Stimulated activated CD8-positive, alpha-beta memory T cell treated with anti-CD3 and anti-CD28 coated beads, Interleukin-15, amount 100 ng/mL, for 4 hours (primary cell): ENCODE results near the gene BBS9.

Experiments used
- DNase-seq, 2 donors: peaks; one replicate each; pipeline ENCODE4 v3.0.0-alpha.2; 2020; ENCODE audit warnings: low read depth in 2 of 2

The BBS9 gene

DNA sequence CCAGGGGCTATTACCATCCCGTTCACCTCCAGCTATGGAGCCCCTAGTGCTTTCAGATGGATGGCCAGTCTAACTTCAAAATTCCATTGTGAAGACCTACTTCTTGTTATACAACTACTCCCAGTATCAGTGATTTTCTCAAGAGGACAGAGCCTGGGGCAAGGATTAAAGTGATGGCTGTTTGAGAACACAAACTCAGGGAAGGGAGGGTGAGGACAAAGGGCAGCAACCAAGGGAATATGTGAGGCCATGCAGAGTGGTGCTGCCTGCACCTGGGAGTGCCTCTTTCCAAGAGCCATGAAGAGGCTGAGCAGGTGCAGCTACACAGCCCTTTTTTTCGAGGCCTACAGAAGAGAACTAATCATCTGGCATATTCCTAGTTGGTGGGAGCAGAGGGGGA lies 472.5 kb downstream of the BBS9 start:
- DNase-seq, result no peak

DNA sequence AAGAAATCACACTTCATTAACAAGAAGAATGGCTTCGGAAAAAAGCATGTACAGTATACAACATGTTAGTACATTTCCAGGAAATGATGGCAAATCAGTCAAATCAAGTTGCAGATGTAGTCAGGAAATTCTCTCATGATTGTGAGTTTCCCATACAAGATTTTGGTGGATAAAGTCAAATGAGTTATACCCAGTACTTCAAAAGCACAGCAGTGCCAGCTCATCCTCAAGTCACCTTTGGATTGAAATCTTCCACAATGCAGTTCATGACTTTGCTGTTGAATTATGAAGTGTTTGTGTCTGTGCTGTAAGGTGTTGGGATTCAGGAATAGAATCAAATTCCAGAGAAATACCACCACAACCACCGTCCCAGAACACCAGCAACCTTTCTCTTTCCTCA lies 474.7 kb downstream of the BBS9 start:
- no peak for DNase-seq

- DNase-seq, result no peak
Observed at GRCh38 chr7:33610918-33611317, 481.6 kb downstream of the BBS9 start.

DNA sequence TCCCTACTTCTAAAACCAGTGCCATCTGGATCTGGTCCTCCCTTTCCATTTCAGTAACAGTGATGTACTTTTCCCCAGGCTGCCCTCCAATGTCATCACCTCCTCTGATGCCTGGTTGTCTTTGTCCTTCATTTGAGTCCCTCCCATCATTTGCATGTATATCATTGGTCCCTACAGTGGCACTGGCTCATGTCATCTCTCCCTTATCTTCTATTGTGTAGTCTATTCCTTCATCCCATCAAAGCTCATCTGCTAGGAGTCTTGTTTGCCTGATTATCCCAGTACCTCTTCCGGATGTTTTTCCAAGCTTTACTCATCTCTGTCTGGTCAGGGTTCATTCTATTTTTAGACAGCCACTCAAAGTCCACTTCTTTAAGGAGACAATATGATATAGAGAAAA lies 483.1 kb downstream of the BBS9 start:
- DNase-seq, result no peak

DNA sequence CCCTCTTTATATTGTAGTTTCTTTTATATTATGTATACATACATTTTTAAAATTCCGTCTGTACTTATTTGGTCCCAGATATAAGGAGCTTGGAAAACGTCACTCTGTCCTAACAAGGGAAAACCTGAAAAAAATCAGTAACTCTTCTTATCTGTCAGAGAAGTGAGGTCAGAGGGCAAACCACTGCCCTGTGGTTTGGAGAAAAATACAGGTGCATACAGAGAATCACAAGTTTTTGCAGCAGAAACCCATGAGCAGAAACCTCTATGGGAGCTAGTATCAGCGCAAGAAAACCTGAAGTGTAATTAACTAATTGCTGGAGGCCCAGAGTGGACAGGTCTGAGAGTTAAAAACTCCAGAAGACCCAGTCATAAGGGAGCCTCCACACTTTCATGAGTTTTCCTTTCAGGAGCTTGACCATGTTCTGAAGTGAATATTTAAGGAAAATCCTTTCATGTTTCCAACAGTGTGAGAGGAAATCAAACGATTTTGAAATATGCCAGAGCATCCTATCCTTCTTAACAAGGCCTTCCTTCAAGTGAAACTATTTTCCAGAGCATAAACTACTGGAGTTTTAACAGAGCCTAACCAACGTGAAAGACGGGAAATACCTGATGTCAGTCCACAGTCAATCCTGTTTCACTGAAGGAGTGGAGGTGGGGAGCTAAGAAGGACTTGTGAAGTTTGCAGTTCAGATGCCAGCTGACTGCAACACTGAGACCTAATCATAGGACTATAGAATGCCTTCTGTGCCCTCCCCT lies 485.2 kb downstream of the BBS9 start:
- DNase-seq, result no peak

- DNase-seq, result no peak
Observed at GRCh38 chr7:33616752-33617151, 487.4 kb downstream of the BBS9 start.

DNA sequence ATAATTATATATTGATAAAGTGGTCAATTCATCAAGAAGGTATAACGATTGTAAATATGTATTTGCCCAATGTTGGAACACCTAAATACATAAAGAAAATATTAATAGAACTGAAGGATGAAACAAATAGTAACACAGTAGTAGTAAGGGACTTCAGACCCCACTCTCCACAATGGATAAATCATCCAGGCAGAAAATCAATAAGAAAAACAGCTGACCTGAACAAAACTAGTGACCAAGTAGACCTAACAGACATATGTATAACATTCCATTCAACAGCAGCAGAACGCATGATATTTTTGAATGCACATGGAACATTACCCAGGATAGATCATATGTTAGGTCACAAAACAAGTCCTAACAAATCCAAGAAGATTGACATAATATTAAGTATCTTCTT lies 489.9 kb downstream of the BBS9 start:
- DNase-seq, result no peak

DNA sequence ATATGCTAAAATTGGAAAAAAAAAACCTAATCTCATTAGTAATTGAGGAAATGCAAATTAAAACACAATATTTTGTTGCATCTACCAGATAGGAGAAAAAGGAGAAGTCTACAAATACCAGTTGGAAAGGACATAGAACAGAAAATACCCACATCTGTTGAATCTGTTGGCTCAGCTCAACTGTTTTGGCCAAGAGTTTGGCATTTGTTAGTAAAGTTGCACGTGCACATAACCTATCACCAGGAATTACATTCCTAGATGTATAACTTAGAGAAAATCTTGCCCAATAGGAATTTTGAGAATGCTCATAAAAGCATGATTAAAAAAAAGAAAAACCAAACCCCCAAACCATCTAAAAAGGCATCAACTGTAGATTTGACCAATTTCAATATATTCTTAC lies 493.9 kb downstream of the BBS9 start:
- no peak for DNase-seq

DNA sequence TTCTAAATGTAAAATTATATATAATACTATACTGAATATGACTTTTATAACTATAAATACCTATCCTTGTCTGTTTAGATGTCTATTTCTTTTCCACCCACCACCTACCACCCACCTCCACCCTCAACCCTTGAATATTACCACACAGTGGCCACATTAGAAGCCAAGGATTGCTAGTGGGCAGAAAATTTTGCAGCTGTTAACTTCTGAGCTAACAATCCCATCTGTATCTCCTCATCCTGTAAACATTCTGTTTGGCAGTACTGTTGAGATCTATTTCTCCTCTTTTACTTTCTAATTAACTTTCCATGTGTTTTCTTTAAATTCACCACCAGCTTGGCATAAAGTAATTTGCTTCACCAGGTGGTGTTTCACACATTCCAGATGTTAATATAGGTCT lies 494.9 kb downstream of the BBS9 start:
- no peak for DNase-seq

DNA sequence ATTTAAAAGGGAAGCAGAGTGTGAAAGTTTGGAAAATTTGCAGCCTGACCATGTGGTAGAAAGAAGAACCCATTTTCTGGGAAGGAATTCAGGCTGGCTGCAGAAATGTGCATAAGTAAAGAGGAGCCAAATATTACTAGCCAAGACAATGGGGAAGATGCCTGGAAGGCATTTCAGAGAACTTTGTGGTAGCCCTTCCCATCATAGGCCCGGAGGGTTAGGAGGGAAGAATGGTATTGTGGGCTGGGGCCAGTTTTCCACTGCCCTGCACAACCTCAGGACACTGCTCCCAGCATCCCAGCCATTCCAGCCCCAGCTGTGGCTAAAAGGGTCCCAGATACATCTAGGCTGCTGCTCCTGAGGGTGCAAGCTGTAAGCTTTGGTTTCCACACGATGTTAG lies 497.5 kb downstream of the BBS9 start:
- no peak for DNase-seq

GRCh38 chr7:33627741-33628140 lies 498.4 kb downstream of the BBS9 start:
- no peak for DNase-seq

DNA sequence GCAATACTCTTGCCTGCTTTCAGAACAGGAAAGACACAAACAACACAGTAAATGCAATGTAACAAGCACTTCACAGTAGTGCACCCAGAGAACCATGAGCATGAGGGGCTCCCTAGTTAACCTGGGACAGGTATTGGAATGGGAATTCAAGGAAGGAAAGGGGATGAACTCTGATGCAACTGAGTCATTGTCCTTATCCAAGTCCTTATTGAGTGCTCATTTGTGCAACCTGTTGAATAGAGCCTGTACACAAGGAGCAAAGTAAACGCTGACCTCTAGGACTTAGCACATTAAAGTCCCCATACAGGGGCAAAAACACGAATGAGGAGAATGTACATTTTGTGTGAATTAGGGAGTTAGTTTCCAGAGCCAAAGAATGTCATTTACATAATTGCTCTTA lies 499.5 kb downstream of the BBS9 start:
- no peak for DNase-seq

DNA sequence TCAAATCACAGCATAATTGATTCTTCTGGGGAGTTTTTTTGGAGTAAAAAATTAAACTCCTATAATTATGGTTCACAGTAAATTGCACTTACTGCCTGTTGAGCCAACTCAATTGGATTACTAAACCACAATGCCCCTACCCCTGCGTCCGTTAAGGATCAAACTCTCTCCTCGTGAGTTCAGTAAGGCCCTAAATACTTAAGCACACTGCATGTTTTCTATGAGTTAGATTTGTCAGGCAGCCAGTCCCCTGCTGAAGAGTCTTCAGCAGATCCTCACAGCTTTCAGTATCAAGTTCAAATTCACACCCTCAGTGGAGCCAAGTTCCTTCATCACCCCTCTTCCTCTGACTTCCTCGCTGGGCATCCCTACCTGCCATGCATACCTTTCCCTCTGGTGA lies 501.0 kb downstream of the BBS9 start:
- DNase-seq, result no peak

DNA sequence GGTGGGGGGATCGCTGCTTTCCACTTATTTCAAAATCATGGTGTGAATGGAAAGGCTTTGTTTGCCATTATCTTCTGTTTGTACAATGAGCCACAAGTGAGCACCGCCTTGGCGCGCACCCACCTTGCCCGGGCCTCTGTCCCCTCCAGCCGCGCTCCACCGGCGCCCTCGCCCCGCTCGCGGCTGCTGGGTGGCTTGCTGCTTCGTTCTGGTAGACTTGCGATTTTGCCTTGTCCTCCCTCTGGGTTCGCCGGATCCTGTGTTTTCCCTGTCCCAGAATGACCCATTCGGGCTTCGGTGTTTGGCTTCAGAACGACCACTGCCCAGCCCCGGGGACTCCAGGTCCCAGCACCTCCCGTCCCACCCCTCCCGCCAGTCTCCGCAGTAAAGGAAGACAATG lies 503.0 kb downstream of the BBS9 start:
- DNase-seq, result no peak

DNA sequence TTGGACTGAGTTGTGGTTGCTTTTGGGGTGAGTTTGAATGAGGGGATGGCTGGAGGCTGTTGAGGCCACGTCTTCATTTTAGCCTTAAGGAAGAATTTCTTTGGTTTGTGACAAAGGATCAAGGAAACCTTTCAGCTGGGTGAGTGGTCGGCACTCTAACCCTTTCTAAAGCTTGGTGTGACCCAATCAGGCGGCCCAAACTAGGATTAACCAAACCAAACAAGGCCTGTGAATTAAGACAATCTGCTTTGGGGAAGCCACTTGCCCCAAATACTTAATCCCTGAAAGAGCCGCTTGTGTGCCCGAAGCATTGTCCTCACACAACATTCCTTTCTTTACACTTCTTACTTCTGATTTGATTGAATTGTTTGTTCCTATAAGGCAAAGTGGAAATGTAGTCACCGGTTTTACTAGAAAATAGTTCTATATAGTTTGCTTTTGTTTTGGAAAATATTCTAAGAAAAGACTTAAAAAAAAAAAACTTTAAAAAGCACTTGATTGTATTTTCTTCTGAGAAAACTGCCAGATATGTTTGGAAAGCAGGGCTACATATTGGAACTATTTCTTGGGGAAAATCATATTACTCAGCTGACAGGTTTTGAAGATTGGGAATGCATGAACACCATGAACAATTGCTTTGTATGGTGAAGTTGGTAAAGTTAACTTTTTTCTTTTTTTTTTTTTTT lies 503.6 kb downstream of the BBS9 start:
- no peak for DNase-seq

DNA sequence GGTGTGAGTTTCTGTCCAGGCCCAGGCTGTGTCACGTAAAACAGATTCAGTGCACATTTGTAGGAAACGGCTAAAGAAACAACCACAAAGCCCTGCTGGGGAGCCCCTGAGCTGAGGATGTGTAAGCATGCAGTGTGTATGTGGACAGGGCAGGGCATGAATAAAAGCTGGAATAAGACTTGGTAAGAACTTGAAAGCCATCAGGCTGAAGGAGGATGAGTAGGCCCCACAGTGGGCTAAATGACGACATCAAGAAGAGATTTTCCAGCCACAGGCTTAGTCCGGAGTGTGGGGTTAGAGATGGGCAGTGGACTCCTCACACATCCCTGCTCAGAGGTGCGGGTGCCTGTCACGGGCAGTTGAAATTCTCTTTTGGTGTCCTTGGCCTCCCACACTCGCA lies 505.2 kb downstream of the BBS9 start:
- DNase-seq, result no peak

DNA sequence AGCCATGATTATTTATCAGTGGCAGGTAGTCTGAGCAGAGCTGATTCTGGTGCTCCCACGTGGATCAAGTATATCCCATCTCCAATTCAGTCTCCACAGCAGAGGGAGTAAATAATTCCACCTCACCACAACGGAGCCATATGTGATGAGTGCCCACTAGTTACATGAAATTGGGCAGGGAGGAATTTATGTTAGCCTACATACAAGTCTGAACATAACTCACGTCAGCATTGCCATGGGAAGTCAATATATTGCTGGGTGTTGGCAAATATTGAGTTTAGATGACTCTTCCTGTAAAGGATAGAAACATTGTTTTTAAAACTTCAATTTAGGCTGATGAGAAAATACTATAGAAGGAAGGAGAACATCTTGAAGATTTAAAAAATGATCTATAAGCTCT lies 507.0 kb downstream of the BBS9 start:
- DNase-seq, result no peak

- DNase-seq, result no peak
Observed at GRCh38 chr7:33639552-33640197, 510.3 kb downstream of the BBS9 start.

DNA sequence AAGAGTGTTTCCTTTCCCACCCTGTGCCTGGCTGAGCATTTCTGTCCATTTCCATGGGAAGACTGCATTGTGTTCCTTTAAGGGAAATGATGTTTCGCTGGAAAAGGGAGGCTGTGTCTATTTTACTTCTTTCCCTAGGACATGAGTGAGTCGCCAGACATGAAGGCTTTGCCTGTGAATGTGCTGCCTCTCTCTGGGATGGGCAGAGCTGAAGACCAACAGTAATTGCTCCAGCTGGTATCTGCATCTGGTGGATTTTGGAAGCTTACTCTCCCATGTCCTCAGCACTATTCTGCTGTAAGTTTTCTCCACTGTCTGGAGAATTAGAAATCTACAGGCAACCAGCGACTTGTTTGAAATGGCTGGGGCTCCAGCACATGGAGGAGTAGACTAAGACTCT lies 511.4 kb downstream of the BBS9 start:
- DNase-seq, result no peak

DNA sequence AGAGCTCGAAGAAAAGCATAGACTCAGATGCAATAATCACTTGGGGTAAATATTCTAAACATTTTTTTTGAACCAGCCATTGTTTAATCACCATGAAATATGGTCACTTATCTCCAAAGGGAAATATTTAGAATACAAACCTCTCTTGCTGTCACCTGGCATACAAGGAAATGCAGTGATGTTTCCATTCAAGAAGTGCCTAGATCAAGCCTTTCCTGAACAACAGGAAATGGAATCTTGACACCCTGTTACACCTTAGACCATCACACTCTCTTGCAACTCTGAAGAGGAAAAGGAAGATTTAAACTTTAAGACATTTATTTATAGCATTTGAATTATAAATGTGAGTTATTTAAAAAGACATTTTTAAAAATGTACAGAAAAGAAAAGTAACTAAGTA lies 512.9 kb downstream of the BBS9 start:
- DNase-seq, result no peak

DNA sequence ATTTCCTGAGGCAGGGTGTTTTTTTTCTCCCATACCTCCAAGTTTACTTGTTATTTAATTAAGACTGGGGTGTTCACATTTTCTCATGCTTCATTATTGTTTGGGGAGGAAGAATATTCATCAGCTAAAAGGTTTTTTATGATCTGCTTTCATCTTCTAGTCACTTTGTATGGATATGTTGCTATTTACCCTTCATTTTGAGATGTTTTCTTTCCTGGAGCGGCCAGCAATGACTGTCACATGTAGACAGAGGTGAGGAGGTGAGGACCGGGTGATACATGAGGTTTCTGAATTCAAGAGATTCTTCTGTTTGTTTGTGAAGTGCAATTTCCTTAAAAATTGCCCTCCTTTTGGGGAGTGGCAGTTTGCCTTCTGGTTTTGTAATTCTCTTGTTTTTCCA lies 514.2 kb downstream of the BBS9 start:
- no peak for DNase-seq

DNA sequence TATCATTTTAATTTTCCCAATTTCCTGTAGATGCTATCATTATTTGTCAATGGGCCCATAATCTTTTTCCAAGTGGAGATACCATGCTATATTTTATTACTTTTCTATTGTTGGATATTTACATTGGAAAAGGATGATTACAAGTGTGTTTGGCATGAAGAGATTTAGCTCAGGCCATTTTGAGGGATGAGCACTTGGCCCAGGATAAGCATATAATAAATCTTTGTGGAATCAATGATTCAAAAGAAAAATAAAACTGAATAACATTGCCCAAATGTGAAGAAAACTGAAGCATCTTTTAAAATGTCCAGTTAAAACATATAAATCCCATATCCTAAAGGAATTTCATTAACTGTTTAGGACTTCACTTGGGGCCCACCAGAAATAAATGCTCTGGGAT lies 515.1 kb downstream of the BBS9 start:
- no peak for DNase-seq

GRCh38 chr7:33645104-33645503 lies 515.7 kb downstream of the BBS9 start:
- no peak for DNase-seq
